ENCODE results near the gene APLN. TPM values are rescaled to one million over a fixed set of nuclear protein-coding genes. Genes with fewer than 3 reads are reported as not detected.

Gene APLN
- polyA plus RNA-seq (2013, experiment 1 of 4), result 1.7 TPM
- 1.3 TPM for polyA plus RNA-seq (2013, experiment 2 of 4)
- 1.5 TPM for polyA plus RNA-seq (2013, experiment 3 of 4)
- polyA plus RNA-seq (2013, experiment 4 of 4), result 1.3 TPM

- H3K27ac ChIP-seq (ENCODE audit: insufficient read depth, low read depth, low read length, poor library complexity, severe bottlenecking), result no peak within 1 kb of the TSS
- 0 to 1% methylated on average over 67 of the region's 67 CpGs for WGBS, 2 experiments
- H3K9me3 ChIP-seq (ENCODE audit: control insufficient read depth, low read length), result no peaks in the 10 kb centered on the region
- H3K4me3 ChIP-seq (ENCODE audit: insufficient read depth, low read depth, low read length), result peak within 1 kb of the TSS; percentile 35
- H3K36me3 ChIP-seq (ENCODE audit: control insufficient read depth, insufficient read depth, low read length), result no peaks in the 10 kb centered on the region
- peaks cover 40% of the 10 kb centered on the region for H3K27me3 ChIP-seq (ENCODE audit: control insufficient read depth, insufficient read depth, low read length, poor library complexity, severe bottlenecking)
- H3K4me1 ChIP-seq (ENCODE audit: control insufficient read depth, insufficient read depth, low read length), result no peaks in the 10 kb centered on the region
Measured at GRCh38 chrX:129654652-129655546, at the start of gene APLN. TSS of gene APLN (minus strand) at chrX:129654956. CDS start at chrX:129654630, 326 bp downstream.

- Histone ChIP-seq H3K9me3 (ENCODE audit: control insufficient read depth, low read length) (no peaks in the 10 kb centered on the region), H3K27me3 (ENCODE audit: control insufficient read depth, insufficient read depth, low read length, poor library complexity, severe bottlenecking) (no peaks in the 10 kb centered on the region), H3K36me3 (ENCODE audit: control insufficient read depth, insufficient read depth, low read length) (no peaks in the 10 kb centered on the region), H3K4me1 (ENCODE audit: control insufficient read depth, insufficient read depth, low read length) (no peaks in the 10 kb centered on the region), H3K27ac (ENCODE audit: insufficient read depth, low read depth, low read length, poor library complexity, severe bottlenecking) (no peak overlapping the region), H3K4me3 (ENCODE audit: insufficient read depth, low read depth, low read length) (no peak overlapping the region)
- WGBS, 2 experiments, result 96 to 98% methylated on average over 2 of the region's 2 CpGs
Measured at GRCh38 chrX:129704491-129704890, 49.7 kb upstream of the APLN start.

- Histone ChIP-seq H3K4me1 (ENCODE audit: control insufficient read depth, insufficient read depth, low read length) (no peaks in the 10 kb centered on the region), H3K4me3 (ENCODE audit: insufficient read depth, low read depth, low read length) (no peak overlapping the region), H3K36me3 (ENCODE audit: control insufficient read depth, insufficient read depth, low read length) (no peaks in the 10 kb centered on the region), H3K9me3 (ENCODE audit: control insufficient read depth, low read length) (no peaks in the 10 kb centered on the region), H3K27me3 (ENCODE audit: control insufficient read depth, insufficient read depth, low read length, poor library complexity, severe bottlenecking) (no peaks in the 10 kb centered on the region), H3K27ac (ENCODE audit: insufficient read depth, low read depth, low read length, poor library complexity, severe bottlenecking) (no peak overlapping the region)
- 93 to 94% methylated on average over 8 of the region's 8 CpGs for WGBS, 2 experiments
Measured at GRCh38 chrX:129701624-129702069, 46.9 kb upstream of the APLN start.

- Histone ChIP-seq H3K27me3 (ENCODE audit: control insufficient read depth, insufficient read depth, low read length, poor library complexity, severe bottlenecking) (no peaks in the 10 kb centered on the region), H3K36me3 (ENCODE audit: control insufficient read depth, insufficient read depth, low read length) (no peaks in the 10 kb centered on the region), H3K4me3 (ENCODE audit: insufficient read depth, low read depth, low read length) (no peak overlapping the region), H3K27ac (ENCODE audit: insufficient read depth, low read depth, low read length, poor library complexity, severe bottlenecking) (no peak overlapping the region), H3K4me1 (ENCODE audit: control insufficient read depth, insufficient read depth, low read length) (no peaks in the 10 kb centered on the region), H3K9me3 (ENCODE audit: control insufficient read depth, low read length) (no peaks in the 10 kb centered on the region)
- WGBS, 2 experiments, result 87 to 89% methylated on average over 3 to 4 of the region's 4 CpGs
Measured at GRCh38 chrX:129700536-129700935, 45.8 kb upstream of the APLN start.

GRCh38 chrX:129698150-129698549 lies 43.4 kb upstream of the APLN start:
- Histone ChIP-seq H3K27me3 (ENCODE audit: control insufficient read depth, insufficient read depth, low read length, poor library complexity, severe bottlenecking) (no peaks in the 10 kb centered on the region), H3K4me1 (ENCODE audit: control insufficient read depth, insufficient read depth, low read length) (no peaks in the 10 kb centered on the region), H3K27ac (ENCODE audit: insufficient read depth, low read depth, low read length, poor library complexity, severe bottlenecking) (no peak overlapping the region), H3K9me3 (ENCODE audit: control insufficient read depth, low read length) (no peaks in the 10 kb centered on the region), H3K36me3 (ENCODE audit: control insufficient read depth, insufficient read depth, low read length) (no peaks in the 10 kb centered on the region), H3K4me3 (ENCODE audit: insufficient read depth, low read depth, low read length) (no peak overlapping the region)

GRCh38 chrX:129697204-129697829 lies 42.6 kb upstream of the APLN start:
- WGBS, 2 experiments, result 75% methylated on average over 8 to 9 of the region's 9 CpGs
- H3K27ac ChIP-seq (ENCODE audit: insufficient read depth, low read depth, low read length, poor library complexity, severe bottlenecking), result no peak overlapping the region
- no peaks in the 10 kb centered on the region for H3K4me1 ChIP-seq (ENCODE audit: control insufficient read depth, insufficient read depth, low read length)
- H3K9me3 ChIP-seq (ENCODE audit: control insufficient read depth, low read length), result no peaks in the 10 kb centered on the region
- no peak overlapping the region for H3K4me3 ChIP-seq (ENCODE audit: insufficient read depth, low read depth, low read length)
- H3K36me3 ChIP-seq (ENCODE audit: control insufficient read depth, insufficient read depth, low read length), result no peaks in the 10 kb centered on the region
- H3K27me3 ChIP-seq (ENCODE audit: control insufficient read depth, insufficient read depth, low read length, poor library complexity, severe bottlenecking), result no peaks in the 10 kb centered on the region

GRCh38 chrX:129696463-129697155 lies 41.9 kb upstream of the APLN start:
- 49 to 52% methylated on average over 7 to 8 of the region's 8 CpGs for WGBS, 2 experiments
- Histone ChIP-seq H3K4me3 (ENCODE audit: insufficient read depth, low read depth, low read length) (no peak overlapping the region), H3K36me3 (ENCODE audit: control insufficient read depth, insufficient read depth, low read length) (no peaks in the 10 kb centered on the region), H3K27ac (ENCODE audit: insufficient read depth, low read depth, low read length, poor library complexity, severe bottlenecking) (no peak overlapping the region), H3K27me3 (ENCODE audit: control insufficient read depth, insufficient read depth, low read length, poor library complexity, severe bottlenecking) (no peaks in the 10 kb centered on the region), H3K4me1 (ENCODE audit: control insufficient read depth, insufficient read depth, low read length) (no peaks in the 10 kb centered on the region), H3K9me3 (ENCODE audit: control insufficient read depth, low read length) (no peaks in the 10 kb centered on the region)

GRCh38 chrX:129695937-129696336 lies 41.2 kb upstream of the APLN start:
- Histone ChIP-seq H3K27me3 (ENCODE audit: control insufficient read depth, insufficient read depth, low read length, poor library complexity, severe bottlenecking) (no peaks in the 10 kb centered on the region), H3K9me3 (ENCODE audit: control insufficient read depth, low read length) (no peaks in the 10 kb centered on the region), H3K4me3 (ENCODE audit: insufficient read depth, low read depth, low read length) (no peak overlapping the region), H3K4me1 (ENCODE audit: control insufficient read depth, insufficient read depth, low read length) (no peaks in the 10 kb centered on the region), H3K36me3 (ENCODE audit: control insufficient read depth, insufficient read depth, low read length) (no peaks in the 10 kb centered on the region), H3K27ac (ENCODE audit: insufficient read depth, low read depth, low read length, poor library complexity, severe bottlenecking) (no peak overlapping the region)
- WGBS, 2 experiments, result 92% methylated on average over 8 of the region's 8 CpGs

- WGBS, 2 experiments, result 85 to 93% methylated on average over 5 to 6 of the region's 6 CpGs
- no peaks in the 10 kb centered on the region for H3K36me3 ChIP-seq (ENCODE audit: control insufficient read depth, insufficient read depth, low read length)
Measured at GRCh38 chrX:129695535-129695934, 40.8 kb upstream of the APLN start.

GRCh38 chrX:129694805-129695204 lies 40.0 kb upstream of the APLN start:
- Histone ChIP-seq H3K9me3 (ENCODE audit: control insufficient read depth, low read length) (no peaks in the 10 kb centered on the region), H3K27ac (ENCODE audit: insufficient read depth, low read depth, low read length, poor library complexity, severe bottlenecking) (no peak overlapping the region), H3K27me3 (ENCODE audit: control insufficient read depth, insufficient read depth, low read length, poor library complexity, severe bottlenecking) (no peaks in the 10 kb centered on the region), H3K4me3 (ENCODE audit: insufficient read depth, low read depth, low read length) (no peak overlapping the region), H3K4me1 (ENCODE audit: control insufficient read depth, insufficient read depth, low read length) (no peaks in the 10 kb centered on the region), H3K36me3 (ENCODE audit: control insufficient read depth, insufficient read depth, low read length) (no peaks in the 10 kb centered on the region)
- 94 to 95% methylated on average over 5 of the region's 5 CpGs for WGBS, 2 experiments

More at GRCh38 chrX:129695535-129695934, 40.8 kb upstream of the APLN start:
- H3K4me1 ChIP-seq (ENCODE audit: control insufficient read depth, insufficient read depth, low read length), result no peaks in the 10 kb centered on the region
- H3K4me3 ChIP-seq (ENCODE audit: insufficient read depth, low read depth, low read length), result no peak overlapping the region
- no peaks in the 10 kb centered on the region for H3K27me3 ChIP-seq (ENCODE audit: control insufficient read depth, insufficient read depth, low read length, poor library complexity, severe bottlenecking)
- H3K27ac ChIP-seq (ENCODE audit: insufficient read depth, low read depth, low read length, poor library complexity, severe bottlenecking), result no peak overlapping the region
- H3K9me3 ChIP-seq (ENCODE audit: control insufficient read depth, low read length), result no peaks in the 10 kb centered on the region
